ENCODE measurements around the gene TRABD2B. TPM values are rescaled to one million over a fixed set of nuclear protein-coding genes. Genes with fewer than 3 reads are reported as not detected.

Gene TRABD2B
- total RNA-seq, 1 donor from 2014 or later, result 0.92 TPM

- DNase-seq (ENCODE audit: low read depth), result no peak
- H3K4me3 ChIP-seq (ENCODE audit: low read depth, low read length), result no peak overlapping the region
- no peak for TF ChIP-seq CTCF (IDR thresholded peaks at IDR 0.05; ENCODE audit: insufficient read depth, low read length, poor library complexity, severe bottlenecking)
Measured at GRCh38 chr1:47865881-47866535, 131.2 kb downstream of the TRABD2B start.

GRCh38 chr1:47859092-47859743 is 138.0 kb downstream of the TRABD2B start:
- TF ChIP-seq CTCF (IDR thresholded peaks at IDR 0.05; ENCODE audit: insufficient read depth, low read length, poor library complexity, severe bottlenecking), result no peak
- H3K36me3 ChIP-seq (ENCODE audit: control insufficient read depth, insufficient read depth, low read length), result no peaks in the 10 kb centered on the region
- H3K27me3 ChIP-seq (ENCODE audit: control insufficient read depth, insufficient read depth, low read length), result no peaks in the 10 kb centered on the region
- no peak overlapping the region for H3K4me3 ChIP-seq (ENCODE audit: low read depth, low read length)
- DNase-seq (ENCODE audit: low read depth), result no peak

More at GRCh38 chr1:47865881-47866535, 131.2 kb downstream of the TRABD2B start:
- Histone ChIP-seq H3K36me3 (ENCODE audit: control insufficient read depth, insufficient read depth, low read length) (no peaks in the 10 kb centered on the region), H3K27me3 (ENCODE audit: control insufficient read depth, insufficient read depth, low read length) (no peaks in the 10 kb centered on the region)

GRCh38 chr1:47856996-47857395 is 140.2 kb downstream of the TRABD2B start:
- TF ChIP-seq CTCF (IDR thresholded peaks at IDR 0.05; ENCODE audit: insufficient read depth, low read length, poor library complexity, severe bottlenecking), result no peak
- no peaks in the 10 kb centered on the region for H3K27me3 ChIP-seq (ENCODE audit: control insufficient read depth, insufficient read depth, low read length)
- H3K4me3 ChIP-seq (ENCODE audit: low read depth, low read length), result no peak overlapping the region
- H3K36me3 ChIP-seq (ENCODE audit: control insufficient read depth, insufficient read depth, low read length), result no peaks in the 10 kb centered on the region
- DNase-seq (ENCODE audit: low read depth), result no peak

- no peaks in the 10 kb centered on the region for H3K27me3 ChIP-seq (ENCODE audit: control insufficient read depth, insufficient read depth, low read length)
- H3K36me3 ChIP-seq (ENCODE audit: control insufficient read depth, insufficient read depth, low read length), result no peaks in the 10 kb centered on the region
- no peak for DNase-seq (ENCODE audit: low read depth)
- TF ChIP-seq CTCF (IDR thresholded peaks at IDR 0.05; ENCODE audit: insufficient read depth, low read length, poor library complexity, severe bottlenecking), result no peak
- H3K4me3 ChIP-seq (ENCODE audit: low read depth, low read length), result no peak overlapping the region
Measured at GRCh38 chr1:47855230-47855629, 142.0 kb downstream of the TRABD2B start.

- no peaks in the 10 kb centered on the region for H3K27me3 ChIP-seq (ENCODE audit: control insufficient read depth, insufficient read depth, low read length)
- H3K4me3 ChIP-seq (ENCODE audit: low read depth, low read length), result no peak overlapping the region
- no peaks in the 10 kb centered on the region for H3K36me3 ChIP-seq (ENCODE audit: control insufficient read depth, insufficient read depth, low read length)
- no peak for DNase-seq (ENCODE audit: low read depth)
- no peak for TF ChIP-seq CTCF (IDR thresholded peaks at IDR 0.05; ENCODE audit: insufficient read depth, low read length, poor library complexity, severe bottlenecking)
Measured at GRCh38 chr1:47854552-47855144, 142.5 kb downstream of the TRABD2B start.

All from kidney epithelial cell (primary cell).